Measurements from ENCODE around the gene RUNDC3A. TPM values are rescaled to one million over a fixed set of nuclear protein-coding genes. Genes with fewer than 3 reads are reported as not detected.

Gene RUNDC3A
- total RNA-seq = under 1 TPM in 1 of 4 donors, not detected in 3; 0.39 TPM
- polyA plus RNA-seq = under 1 TPM; 0.09 to 0.21 (median 0.11) TPM
- long read RNA-seq, donor 1 = 0 reads
- long read RNA-seq, donor 2 = 0 reads

- H3K9me3 ChIP-seq = no peaks in the 10 kb centered on the region
- ATAC-seq (peak; percentile 91 to 99 (median 97)), DNase-seq (peak; percentile 86 to 91)
- 0 to 1% (median 1%) methylated on average over 23 to 39 of the region's 39 CpGs for WGBS, 3 donors
- peak within 1 kb of the TSS; percentile 66 for H3K4me3 ChIP-seq
- peaks cover 0 to 43% (median 1%) of the 10 kb centered on the region in 3 donors for H3K27me3 ChIP-seq (ENCODE audit: insufficient read depth in 3 of 3, low read length in 2 of 3)
- no peak within 1 kb of the TSS for H3K27ac ChIP-seq
- no peaks in the 10 kb centered on the region for H3K36me3 ChIP-seq (ENCODE audit: insufficient read depth in 1 of 2, low read depth in 1 of 2)
- peaks cover 3% of the 10 kb centered on the region for H3K4me1 ChIP-seq
- intact Hi-C loops (cut with DNase I) = no loop called here
- TF ChIP-seq CTCF (IDR thresholded peaks at IDR 0.05) = no peak
Observed at GRCh38 chr17:44308320-44308818, at the start of gene RUNDC3A. RUNDC3A (plus strand) TSS chr17:44308601; CDS start chr17:44308833, 232 bp downstream.

GRCh38 chr17:44258811-44259351, 49.5 kb upstream of the RUNDC3A start:
- DNase-seq = no peak
- H3K4me3 ChIP-seq = no peak overlapping the region
- no peak overlapping the region for H3K27ac ChIP-seq
- H3K27me3 ChIP-seq (ENCODE audit: insufficient read depth in 3 of 3, low read length in 2 of 3) = peaks cover 0 to 2% (median 0%) of the 10 kb centered on the region in 3 donors
- no peak for TF ChIP-seq CTCF (IDR thresholded peaks at IDR 0.05)
- no peak for ATAC-seq
- WGBS, 3 donors = 80 to 86% (median 81%) methylated on average over 17 of the region's 17 CpGs
- intact Hi-C loops (cut with DNase I) = no loop called here
- no peaks in the 10 kb centered on the region for H3K36me3 ChIP-seq (ENCODE audit: insufficient read depth in 1 of 2, low read depth in 1 of 2)
- H3K9me3 ChIP-seq = no peaks in the 10 kb centered on the region
- H3K4me1 ChIP-seq = no peaks in the 10 kb centered on the region

- ATAC-seq (no peak), DNase-seq (no peak)
- TF ChIP-seq CTCF (IDR thresholded peaks at IDR 0.05) = no peak
- no peaks in the 10 kb centered on the region for H3K9me3 ChIP-seq
- 94 to 98% (median 96%) methylated on average over 6 of the region's 6 CpGs for WGBS, 3 donors
- intact Hi-C loops (cut with DNase I) = no loop called here
- H3K4me3 ChIP-seq = no peak overlapping the region
- H3K36me3 ChIP-seq (ENCODE audit: insufficient read depth in 1 of 2, low read depth in 1 of 2) = no peaks in the 10 kb centered on the region
- H3K4me1 ChIP-seq = no peaks in the 10 kb centered on the region
- peaks cover 0 to 2% (median 0%) of the 10 kb centered on the region in 3 donors for H3K27me3 ChIP-seq (ENCODE audit: insufficient read depth in 3 of 3, low read length in 2 of 3)
- no peak overlapping the region for H3K27ac ChIP-seq
Observed at GRCh38 chr17:44260296-44260695, 48.1 kb upstream of the RUNDC3A start.

GRCh38 chr17:44262654-44263225, 45.7 kb upstream of the RUNDC3A start:
- TF ChIP-seq CTCF (IDR thresholded peaks at IDR 0.05) = no peak
- Histone ChIP-seq H3K27ac (no peak overlapping the region), H3K36me3 (ENCODE audit: insufficient read depth in 1 of 2, low read depth in 1 of 2) (no peaks in the 10 kb centered on the region), H3K27me3 (ENCODE audit: insufficient read depth in 3 of 3, low read length in 2 of 3) (peaks cover 0 to 2% (median 0%) of the 10 kb centered on the region in 3 donors), H3K9me3 (no peaks in the 10 kb centered on the region), H3K4me1 (no peaks in the 10 kb centered on the region), H3K4me3 (no peak overlapping the region)
- intact Hi-C loops (cut with DNase I) = no loop called here
- 70 to 78% (median 74%) methylated on average over 11 of the region's 11 CpGs for WGBS, 3 donors
- ATAC-seq (no peak), DNase-seq (no peak)

Measured in psoas muscle (tissue), 8 donors.